ENCODE data around the gene C4orf46. TPM values are rescaled to one million over a fixed set of nuclear protein-coding genes. Genes with fewer than 3 reads are reported as not detected.

C4orf46 gene
- total and polyA plus RNA-seq, 10 of the 15 experiments (the other 5 are each of a cell fraction or from before 2014, with no cell fraction given), result 9.3 to 40.2 (median 20.5) TPM

GRCh38 chr4:158678767-158679166, 7.1 kb upstream of the C4orf46 start:
- Histone ChIP-seq H4K20me1 (ENCODE audit: control insufficient read depth, insufficient read depth) (no peaks in the 10 kb centered on the region), H3K4me2 (ENCODE audit: control insufficient read depth, insufficient read depth) (no peak overlapping the region), H2AFZ (ENCODE audit: control insufficient read depth, low read depth, low read length) (no peak overlapping the region), H3K9ac (ENCODE audit: control insufficient read depth, insufficient read depth, low read length) (no peak overlapping the region), H3K36me3 (ENCODE audit: control insufficient read depth in 2 of 2, insufficient read depth in 2 of 2, low read length in 1 of 2) (no peaks in the 10 kb centered on the region), H3K79me2 (ENCODE audit: control insufficient read depth, insufficient read depth, low read length) (no peaks in the 10 kb centered on the region), H3K27me3 (replicated peaks in 1 of 2; ENCODE audit: control insufficient read depth in 2 of 2, insufficient read depth in 2 of 2, low read length in 1 of 2) (no peaks in the 10 kb centered on the region), H3K4me3 (no peak overlapping the region), H3K27ac (ENCODE audit: control insufficient read depth, insufficient read depth) (no peak overlapping the region), H3K9me3 (replicated peaks; ENCODE audit: control insufficient read depth, insufficient read depth, low read length) (no peaks in the 10 kb centered on the region), H3K4me1 (ENCODE audit: control insufficient read depth, insufficient read depth, low read length) (no peaks in the 10 kb centered on the region)
- SMC1A ChIA-PET (ENCODE audit: uncharacterized antibody, unreplicated experiment), result interaction anchor here (0.6 kb wide), 2 partner anchors 161 to 338 kb away, joined by 3 read pairs; no protein-coding TSS in a partner anchor
- DNase-seq (ENCODE audit: low read depth, low spot score) (no peak), FAIRE-seq (no peak), ATAC-seq (no peak)
- in situ Hi-C loops (cut with MboI) (no loop called here), intact Hi-C loops (cut with micrococcal nuclease; ENCODE audit: unreplicated experiment) (no loop called here)
- RAD21 ChIA-PET (ENCODE audit: unreplicated experiment), result interaction anchor here (0.7 kb wide), 1 partner anchor 17 kb away, joined by 3 read pairs; no protein-coding TSS in a partner anchor
- POLR2A ChIA-PET, result interaction anchor here (0.7 to 0.8 kb wide), 2 partner anchors 8 to 13 kb away, joined by 3 read pairs; no protein-coding TSS in a partner anchor
- no TSS peak for BruUV-seq (replicated peaks)
- WGBS (ENCODE audit: insufficient coverage, insufficient replicate concordance, low lambda C conversion rate, missing lambda C conversion rate), result 88% methylated on average over 2 of the region's 2 CpGs
- CTCF ChIA-PET, result interaction anchor here (1.2 kb wide), 1 partner anchor 173 kb away, joined by 3 read pairs; no protein-coding TSS in a partner anchor
- TF ChIP-seq ATF2 (IDR thresholded peaks at IDR 0.05; ENCODE audit: low read length) (no peak), POLR2AphosphoS5 (IDR thresholded peaks at IDR 0.05; ENCODE audit: low read length) (no peak), CEBPB (IDR thresholded peaks at IDR 0.05; ENCODE audit: borderline replicate concordance in 1 of 2, low read depth in 2 of 2, low read length in 2 of 2) (no peak), CUX1 (IDR thresholded peaks at IDR 0.05; ENCODE audit: insufficient replicate concordance, low read depth, low read length) (no peak), BACH1 (IDR thresholded peaks at IDR 0.05; ENCODE audit: borderline replicate concordance) (no peak), MAX (IDR thresholded peaks at IDR 0.05; ENCODE audit: low read depth, low read length) (no peak), KLF5 (IDR thresholded peaks at IDR 0.05; ENCODE audit: partially characterized antibody) (no peak), HDAC6 (IDR thresholded peaks at IDR 0.05; ENCODE audit: unreplicated experiment) (no peak), TAF1 (IDR thresholded peaks at IDR 0.05; ENCODE audit: borderline replicate concordance, low read depth, low read length) (no peak), RB1 (IDR thresholded peaks at IDR 0.05; ENCODE audit: borderline replicate concordance) (no peak), CBX5 (IDR thresholded peaks at IDR 0.05; ENCODE audit: low read depth) (no peak), EP300 (IDR thresholded peaks at IDR 0.05; ENCODE audit: borderline replicate concordance in 1 of 2, control insufficient read depth in 1 of 2, low read depth in 2 of 2, low read length in 2 of 2) (no peak), STAT3 (IDR thresholded peaks at IDR 0.05; ENCODE audit: low read depth, low read length) (no peak), ZSCAN29 (IDR thresholded peaks at IDR 0.05) (no peak), LARP7 (IDR thresholded peaks at IDR 0.05) (no peak), CREM (IDR thresholded peaks at IDR 0.05; ENCODE audit: low read depth) (no peak), RFX5 (IDR thresholded peaks at IDR 0.05; ENCODE audit: low read depth, low read length) (no peak)

Data from GM12878 (cell line).